ENCODE results near the gene SLC41A3.

DNA sequence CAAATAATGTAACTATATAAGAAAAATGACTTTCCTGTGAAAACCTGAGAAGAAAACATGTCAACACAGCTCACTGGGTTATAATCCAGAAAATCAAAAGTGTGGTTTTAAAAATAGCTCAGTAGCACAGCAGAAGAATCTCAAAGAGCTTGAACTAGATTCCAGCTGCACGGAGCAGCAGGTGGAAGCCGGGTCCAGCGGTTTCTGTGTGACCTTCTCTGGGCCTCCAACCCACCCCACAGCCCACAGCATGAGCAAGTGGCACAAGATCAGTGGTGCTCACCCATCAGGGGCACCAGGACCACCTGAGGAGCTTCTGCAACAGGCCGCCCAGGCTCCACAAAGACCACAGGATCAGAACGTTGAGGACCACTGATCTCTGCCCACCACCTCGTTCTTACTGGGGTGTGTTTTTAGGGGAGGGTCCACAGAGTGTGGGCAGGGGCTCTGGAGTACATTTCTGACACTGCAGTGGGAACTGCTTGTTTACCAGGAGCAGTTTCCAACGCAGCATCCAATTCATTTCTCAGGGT lies 23.2 kb downstream of the SLC41A3 start:
- TF ChIP-seq, protein P1, sequence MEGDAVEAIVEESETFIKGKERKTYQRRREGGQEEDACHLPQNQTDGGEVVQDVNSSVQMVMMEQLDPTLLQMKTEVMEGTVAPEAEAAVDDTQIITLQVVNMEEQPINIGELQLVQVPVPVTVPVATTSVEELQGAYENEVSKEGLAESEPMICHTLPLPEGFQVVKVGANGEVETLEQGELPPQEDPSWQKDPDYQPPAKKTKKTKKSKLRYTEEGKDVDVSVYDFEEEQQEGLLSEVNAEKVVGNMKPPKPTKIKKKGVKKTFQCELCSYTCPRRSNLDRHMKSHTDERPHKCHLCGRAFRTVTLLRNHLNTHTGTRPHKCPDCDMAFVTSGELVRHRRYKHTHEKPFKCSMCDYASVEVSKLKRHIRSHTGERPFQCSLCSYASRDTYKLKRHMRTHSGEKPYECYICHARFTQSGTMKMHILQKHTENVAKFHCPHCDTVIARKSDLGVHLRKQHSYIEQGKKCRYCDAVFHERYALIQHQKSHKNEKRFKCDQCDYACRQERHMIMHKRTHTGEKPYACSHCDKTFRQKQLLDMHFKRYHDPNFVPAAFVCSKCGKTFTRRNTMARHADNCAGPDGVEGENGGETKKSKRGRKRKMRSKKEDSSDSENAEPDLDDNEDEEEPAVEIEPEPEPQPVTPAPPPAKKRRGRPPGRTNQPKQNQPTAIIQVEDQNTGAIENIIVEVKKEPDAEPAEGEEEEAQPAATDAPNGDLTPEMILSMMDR (IDR thresholded peaks at IDR 0.05; ENCODE audit: low read depth, low read length, missing input control), result no peak
- TF ChIP-seq, protein P2, sequence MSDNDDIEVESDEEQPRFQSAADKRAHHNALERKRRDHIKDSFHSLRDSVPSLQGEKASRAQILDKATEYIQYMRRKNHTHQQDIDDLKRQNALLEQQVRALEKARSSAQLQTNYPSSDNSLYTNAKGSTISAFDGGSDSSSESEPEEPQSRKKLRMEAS (IDR thresholded peaks at IDR 0.05), result no peak
- TF ChIP-seq, protein P3, sequence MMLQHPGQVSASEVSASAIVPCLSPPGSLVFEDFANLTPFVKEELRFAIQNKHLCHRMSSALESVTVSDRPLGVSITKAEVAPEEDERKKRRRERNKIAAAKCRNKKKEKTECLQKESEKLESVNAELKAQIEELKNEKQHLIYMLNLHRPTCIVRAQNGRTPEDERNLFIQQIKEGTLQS (IDR thresholded peaks at IDR 0.05), result no peak
- TF ChIP-seq, protein P4, sequence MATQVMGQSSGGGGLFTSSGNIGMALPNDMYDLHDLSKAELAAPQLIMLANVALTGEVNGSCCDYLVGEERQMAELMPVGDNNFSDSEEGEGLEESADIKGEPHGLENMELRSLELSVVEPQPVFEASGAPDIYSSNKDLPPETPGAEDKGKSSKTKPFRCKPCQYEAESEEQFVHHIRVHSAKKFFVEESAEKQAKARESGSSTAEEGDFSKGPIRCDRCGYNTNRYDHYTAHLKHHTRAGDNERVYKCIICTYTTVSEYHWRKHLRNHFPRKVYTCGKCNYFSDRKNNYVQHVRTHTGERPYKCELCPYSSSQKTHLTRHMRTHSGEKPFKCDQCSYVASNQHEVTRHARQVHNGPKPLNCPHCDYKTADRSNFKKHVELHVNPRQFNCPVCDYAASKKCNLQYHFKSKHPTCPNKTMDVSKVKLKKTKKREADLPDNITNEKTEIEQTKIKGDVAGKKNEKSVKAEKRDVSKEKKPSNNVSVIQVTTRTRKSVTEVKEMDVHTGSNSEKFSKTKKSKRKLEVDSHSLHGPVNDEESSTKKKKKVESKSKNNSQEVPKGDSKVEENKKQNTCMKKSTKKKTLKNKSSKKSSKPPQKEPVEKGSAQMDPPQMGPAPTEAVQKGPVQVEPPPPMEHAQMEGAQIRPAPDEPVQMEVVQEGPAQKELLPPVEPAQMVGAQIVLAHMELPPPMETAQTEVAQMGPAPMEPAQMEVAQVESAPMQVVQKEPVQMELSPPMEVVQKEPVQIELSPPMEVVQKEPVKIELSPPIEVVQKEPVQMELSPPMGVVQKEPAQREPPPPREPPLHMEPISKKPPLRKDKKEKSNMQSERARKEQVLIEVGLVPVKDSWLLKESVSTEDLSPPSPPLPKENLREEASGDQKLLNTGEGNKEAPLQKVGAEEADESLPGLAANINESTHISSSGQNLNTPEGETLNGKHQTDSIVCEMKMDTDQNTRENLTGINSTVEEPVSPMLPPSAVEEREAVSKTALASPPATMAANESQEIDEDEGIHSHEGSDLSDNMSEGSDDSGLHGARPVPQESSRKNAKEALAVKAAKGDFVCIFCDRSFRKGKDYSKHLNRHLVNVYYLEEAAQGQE (IDR thresholded peaks at IDR 0.05), result no peak

Data from liver (tissue), 3 donors.